Erythroblast (primary cell): Measurements from ENCODE around the gene MFN1.
A peak's percentile ranks its signal among the peaks of the same experiment; 100 is the strongest.
"Not testable (repeated sequence)": the region's sequence is repeated elsewhere in the genome, so short reads cannot be mapped to it uniquely, and the experiment has no call there.

Experiments
- DNase-seq, 2 experiments: peaks; one replicate each; lab custom pipeline; 2025; lab: John Stamatoyannopoulos, UW
- GATA1 ChIP-seq: IDR thresholded peaks from 2 replicates; pipeline ENCODE4 v1.6.1; 2011; ENCODE audit warnings: low read depth, mild to moderate bottlenecking, control low read depth, low read length, moderate library complexity
- POLR2A ChIP-seq: IDR thresholded peaks from 2 replicates; pipeline ENCODE4 v1.6.1; 2011; ENCODE audit warnings: mild to moderate bottlenecking, low read length

The MFN1 gene

DNA sequence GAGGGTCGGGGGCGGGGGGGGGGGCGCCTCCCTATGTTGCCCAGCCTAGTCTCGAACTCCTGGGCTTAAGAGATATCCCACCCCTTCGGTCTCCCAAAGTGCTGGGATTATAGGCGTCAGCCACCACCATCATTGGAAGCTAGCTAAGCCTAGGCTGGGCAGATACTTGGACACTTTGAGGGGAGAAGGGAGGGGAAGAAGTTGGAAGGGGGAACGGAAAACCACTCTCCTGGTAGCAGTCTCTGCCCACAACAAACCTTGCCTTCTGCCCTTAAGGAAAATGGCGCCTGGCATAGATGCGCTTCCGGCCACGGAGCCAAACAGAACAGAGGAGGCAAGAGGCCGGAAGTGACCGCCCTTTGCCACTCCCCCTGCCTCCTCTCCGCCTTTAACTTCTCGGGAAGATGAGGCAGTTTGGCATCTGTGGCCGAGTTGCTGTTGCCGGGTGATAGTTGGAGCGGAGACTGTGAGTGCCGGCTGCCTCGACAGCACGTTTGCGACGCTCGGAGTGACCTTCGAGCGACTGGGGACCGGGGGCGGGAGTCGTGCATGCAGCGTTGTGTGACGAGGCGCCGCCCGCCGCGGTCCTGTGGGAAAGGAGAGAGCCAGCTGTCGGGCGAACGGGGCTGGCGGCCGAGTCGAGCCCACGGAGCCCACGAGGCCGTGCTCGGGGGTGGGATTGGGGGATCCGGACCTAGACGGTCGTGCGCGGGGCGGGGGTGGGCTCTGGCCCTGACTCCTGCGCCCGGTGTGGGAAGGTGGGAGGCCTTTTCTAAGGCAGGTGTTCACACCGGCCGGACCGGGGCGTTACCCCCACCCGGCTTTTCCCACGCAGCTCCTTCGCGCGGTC lies at the start of gene MFN1:
Gene MFN1, plus strand, starts transcription at position 365 of the 850 bp plus-strand sequence. CDS start 1,143 bp downstream, outside the sequence.
- no peak for TF ChIP-seq GATA1
- TF ChIP-seq POLR2A = peak; percentile 79
- peak; percentile 94 for DNase-seq

DNA sequence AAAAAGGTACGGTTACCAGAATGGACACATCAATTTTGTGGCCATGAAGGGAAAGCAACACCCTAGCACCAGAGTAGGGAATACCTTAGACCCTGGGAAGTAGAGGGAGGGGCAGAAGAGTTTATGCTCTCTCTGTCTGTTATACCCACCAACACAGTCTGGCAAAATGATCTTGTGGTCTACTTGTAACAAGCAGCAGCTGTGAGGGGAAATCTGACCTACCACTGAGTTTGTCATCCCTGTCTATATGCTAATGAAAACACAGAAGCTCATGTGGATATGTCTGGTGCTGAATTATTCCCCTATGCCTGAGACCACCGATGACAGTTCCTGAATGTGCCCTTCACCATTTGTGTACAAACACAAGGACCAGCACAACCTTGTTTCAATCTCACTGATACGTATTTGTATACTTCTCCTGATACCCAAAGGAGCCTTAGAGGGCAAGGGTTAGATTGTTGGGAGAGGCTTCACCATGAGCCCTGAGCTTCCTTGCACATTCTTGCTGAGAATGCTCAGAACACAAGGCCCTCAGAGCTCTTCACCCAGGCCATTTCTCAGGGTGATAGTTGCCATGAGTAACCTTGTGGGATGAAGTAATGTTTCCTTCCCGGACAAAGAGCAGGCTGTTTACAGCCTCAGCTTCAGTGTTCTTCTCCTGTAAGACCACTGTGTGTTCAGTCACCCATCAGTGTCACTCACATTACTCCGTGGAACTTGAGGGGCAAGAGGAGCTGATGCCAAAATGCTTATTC lies 49.4 kb upstream of the MFN1 start:
- TF ChIP-seq GATA1 (no peak), POLR2A (no peak)
- no peak for DNase-seq

DNA sequence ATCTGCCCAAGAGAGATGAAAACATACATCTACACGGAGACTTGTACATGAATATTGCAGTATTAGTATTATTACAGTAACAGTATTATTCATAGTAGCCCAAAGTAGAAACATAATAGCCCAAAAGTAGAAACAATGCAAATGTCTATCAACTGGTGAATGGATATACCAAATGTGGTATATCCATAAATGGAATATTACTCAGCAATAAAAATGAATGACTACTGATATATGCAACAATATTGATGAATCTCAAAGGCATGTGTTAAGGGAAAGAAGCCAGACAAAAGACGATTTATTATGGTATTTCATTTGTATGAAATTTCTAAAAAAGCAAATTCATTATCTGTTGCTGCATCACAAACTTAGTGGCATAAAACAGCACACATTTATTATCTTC lies 48.2 kb upstream of the MFN1 start:
- no peak for TF ChIP-seq GATA1
- TF ChIP-seq POLR2A = no peak
- no peak for DNase-seq

DNA sequence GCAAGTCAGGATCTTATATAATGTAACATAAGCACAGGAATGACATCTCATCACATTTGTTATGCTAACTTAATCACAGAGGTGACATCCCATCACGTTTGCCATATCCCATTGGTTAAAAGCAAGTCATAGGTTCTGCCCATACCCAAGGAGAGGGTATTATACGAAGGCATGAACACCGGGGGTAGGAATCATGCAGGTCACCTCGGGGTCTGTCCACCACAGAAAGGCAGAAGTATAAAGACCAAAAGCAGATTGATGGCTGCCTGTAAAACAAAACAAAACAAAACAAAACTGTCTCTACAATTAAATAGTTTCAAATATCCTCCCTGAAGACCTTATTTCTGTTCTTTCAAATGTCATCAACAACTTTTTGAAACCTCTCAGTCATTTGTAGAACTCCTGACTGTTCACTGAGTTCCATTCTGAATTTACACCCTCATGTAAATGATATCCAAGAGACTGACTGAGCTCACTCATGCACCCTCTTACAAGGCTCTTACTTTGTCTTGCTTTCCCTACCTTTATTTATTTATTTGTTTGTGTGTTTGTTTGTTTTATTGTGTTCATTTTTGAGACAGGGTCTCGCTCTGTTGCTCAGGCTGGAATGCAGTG lies 47.4 kb upstream of the MFN1 start:
- no peak for DNase-seq
- TF ChIP-seq POLR2A (no peak), GATA1 (no peak)

DNA sequence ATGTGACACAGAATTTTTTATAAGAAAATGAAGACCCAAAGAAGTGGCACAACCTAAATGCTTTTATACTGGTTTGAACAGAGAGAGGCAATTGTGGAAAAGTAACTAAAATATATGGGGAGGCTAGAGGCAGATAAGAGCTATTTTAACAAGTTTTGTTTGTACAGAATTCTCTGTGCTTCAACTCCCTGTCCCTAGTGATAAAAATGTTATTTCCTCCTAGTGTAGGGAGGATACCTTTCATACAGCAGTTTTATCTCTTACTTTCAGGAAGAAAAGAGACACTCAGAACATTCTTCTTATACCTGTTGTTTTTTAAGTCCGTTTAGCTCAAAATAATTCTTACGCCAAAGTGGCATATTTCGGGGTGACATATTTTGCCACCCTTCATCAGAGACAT lies 45.9 kb upstream of the MFN1 start:
- DNase-seq = peak in 1 of 2 experiments; percentile 6
- TF ChIP-seq GATA1 (no peak), POLR2A (no peak)

DNA sequence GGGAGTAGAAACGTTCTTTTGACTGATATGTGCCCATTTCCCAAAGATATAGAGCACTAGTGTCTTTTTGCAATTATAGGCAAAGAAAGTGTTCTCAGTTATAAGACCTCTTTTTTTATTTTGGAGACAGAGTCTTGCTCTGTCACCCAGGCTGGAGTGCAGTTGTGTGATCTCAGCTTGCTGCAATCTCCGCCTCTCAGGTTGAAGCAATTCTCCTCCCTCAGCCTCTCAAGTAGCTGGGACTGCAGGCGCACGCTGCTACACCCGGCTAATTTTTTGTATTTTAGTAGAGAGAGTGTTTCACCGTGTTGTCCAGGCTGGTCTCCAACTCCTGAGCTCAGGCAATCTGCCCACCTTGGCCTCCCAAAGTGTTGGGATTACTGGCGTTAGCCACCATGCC lies 45.4 kb upstream of the MFN1 start:
- no peak for DNase-seq
- no peak for TF ChIP-seq POLR2A
- TF ChIP-seq GATA1 = no peak

DNA sequence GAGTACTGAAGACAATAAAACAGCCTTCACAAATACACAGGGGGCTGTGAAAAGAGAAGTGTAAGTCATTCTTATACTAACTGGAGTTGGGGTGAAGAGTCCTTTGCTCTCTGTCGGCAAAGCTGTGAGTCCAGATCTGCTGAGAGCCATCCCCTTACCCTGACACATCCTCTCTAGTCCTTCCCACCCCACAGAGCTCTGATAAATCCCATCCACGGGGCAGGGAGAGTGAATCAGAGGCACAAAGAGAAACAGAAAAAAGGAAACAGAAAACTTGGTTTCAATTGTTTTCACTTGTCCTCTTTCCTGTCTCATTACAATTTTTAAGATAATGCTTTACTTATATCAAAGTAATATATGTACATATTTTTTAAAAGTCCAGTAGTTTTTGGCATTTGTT lies 42.9 kb upstream of the MFN1 start:
- no peak for DNase-seq
- TF ChIP-seq GATA1 = no peak
- TF ChIP-seq POLR2A = no peak

DNA sequence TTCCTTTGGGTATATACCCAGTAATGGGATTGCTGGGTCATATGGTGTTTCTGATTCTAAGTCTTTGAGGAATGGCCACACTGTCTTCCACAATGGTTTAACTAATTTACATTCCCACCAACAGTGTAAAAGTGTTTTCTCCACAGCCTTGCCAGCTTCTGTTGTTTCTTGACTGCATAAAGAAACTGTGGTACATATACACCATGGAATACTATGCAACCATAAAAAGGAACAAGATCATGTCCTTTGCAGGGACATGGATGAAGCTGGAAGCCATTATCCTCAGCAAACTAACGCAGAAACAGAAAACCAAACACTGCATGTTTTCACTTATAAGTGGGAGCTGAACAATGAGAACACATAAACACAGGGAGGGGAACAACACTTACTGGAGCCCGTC lies 40.1 kb upstream of the MFN1 start:
- DNase-seq = not testable (repeated sequence)

DNA sequence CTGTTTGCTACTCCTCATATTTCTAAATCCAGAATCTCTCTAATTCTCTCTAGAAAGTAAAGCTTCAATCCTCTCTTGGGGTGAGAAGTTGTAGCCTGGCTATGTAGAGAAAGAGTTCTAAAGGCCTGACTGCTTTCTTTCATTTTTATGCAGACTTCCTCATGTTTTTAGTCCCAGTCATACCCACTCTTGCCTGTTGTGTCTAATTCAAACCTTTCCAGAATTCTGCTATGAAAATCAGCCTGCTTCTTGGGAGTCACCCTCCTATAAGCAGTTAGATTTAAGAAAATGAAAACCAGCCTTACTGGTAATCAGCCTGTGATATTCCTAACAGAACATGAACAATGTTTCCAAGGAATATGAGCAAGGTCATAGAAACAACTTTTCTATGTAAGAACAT lies 39.5 kb upstream of the MFN1 start:
- TF ChIP-seq GATA1 (no peak), POLR2A (no peak)
- no peak for DNase-seq

DNA sequence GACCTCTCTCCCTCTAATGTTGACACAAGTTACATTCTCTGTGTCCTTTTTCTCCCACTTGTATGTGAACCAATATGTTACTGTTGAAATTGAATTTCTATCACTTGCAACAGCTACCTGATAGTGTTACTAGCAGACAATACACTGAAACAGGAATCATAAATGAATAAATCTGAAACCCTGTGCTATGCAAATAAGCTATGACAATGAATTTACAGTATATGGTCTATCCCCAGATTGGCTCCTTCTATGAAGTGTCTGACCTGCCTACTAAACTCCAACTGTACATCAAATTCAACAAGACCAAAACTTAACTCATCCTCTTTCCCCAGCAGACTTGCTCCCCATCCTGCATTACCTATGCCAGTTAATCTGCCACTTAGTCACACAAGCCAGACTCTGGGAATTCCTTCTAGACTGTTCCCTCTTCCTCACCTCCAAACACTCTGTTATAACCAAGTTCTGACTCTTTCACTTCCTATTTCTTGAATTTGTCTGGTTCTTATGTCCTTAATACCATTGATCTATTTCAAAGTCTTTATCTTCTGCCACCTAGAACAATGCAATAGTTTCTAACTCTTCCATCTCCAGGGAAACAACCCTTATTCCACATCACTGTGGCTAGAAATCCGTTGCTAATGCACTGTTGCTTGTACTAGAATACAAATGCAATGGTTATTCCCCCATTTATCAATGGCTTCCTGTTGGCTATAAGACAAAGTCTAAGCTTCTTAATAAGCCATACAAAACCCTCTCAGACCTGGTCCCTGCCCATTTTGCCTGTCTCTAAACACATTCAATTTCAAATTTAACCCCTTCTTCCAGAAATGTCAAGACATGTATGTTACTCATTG lies 38.1 kb upstream of the MFN1 start:
- no peak for DNase-seq
- TF ChIP-seq POLR2A (no peak), GATA1 (no peak)

DNA sequence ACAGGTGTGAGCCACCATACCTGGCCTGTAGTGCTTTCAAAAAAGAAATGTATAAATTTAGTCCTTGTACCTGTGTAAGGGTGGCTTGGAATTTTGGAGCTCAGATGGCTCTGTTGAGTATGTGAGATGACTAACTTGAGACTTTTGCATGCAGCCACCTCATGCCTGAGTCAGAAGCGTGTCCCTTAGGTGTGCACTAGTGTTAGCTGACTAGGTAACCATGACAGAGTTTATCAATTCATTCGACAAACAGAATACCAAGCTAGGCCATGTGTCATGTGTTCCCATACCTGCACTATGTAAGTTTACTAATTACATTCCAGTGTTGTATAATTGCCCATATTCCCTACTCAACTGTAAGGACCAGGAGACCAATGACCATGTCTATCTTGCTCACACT lies 28.6 kb upstream of the MFN1 start:
- no peak for TF ChIP-seq GATA1
- no peak for TF ChIP-seq POLR2A
- no peak for DNase-seq

DNA sequence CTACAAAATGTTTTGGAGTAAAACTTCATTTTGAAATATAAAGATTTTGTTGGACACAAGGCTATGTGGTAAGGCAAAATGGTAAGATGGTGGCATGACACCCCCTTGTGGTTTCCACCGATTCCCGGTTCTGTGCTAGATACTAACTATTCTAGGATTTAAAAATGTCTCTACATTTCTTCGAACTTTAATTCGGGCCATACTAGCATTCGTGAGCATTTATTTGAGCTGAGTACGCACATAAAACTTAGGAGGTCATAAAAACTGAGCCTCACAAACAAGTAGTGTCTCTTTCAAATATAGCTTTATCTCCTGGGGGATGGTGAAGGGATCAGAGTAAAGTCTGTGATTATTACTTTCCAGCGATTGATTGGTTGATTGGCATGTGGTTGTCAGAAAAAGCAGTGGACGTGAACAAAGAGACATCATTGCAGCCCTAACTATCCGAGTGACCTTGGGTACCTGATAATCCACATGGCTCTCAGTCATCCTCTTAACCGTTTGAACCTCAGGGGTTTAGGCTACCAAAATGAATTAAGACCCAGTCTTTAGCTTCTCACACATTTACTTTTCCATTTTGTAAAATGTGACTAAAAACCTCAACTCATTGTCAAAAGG lies 25.7 kb upstream of the MFN1 start:
- TF ChIP-seq POLR2A (no peak), GATA1 (no peak)
- peak; percentile 51 to 62 for DNase-seq
